ENCODE data around the gene PDZD8. TPM values are rescaled to one million over a fixed set of nuclear protein-coding genes. Genes with fewer than 3 reads are reported as not detected.

PDZD8 gene
- total RNA-seq, 2 donors from 2014 or later: 22.7 to 38.7 TPM

GRCh38 chr10:117366741-117367140 is 8.5 kb downstream of the PDZD8 start:
- intact Hi-C loops (cut with DNase I): no loop called here
- DNase-seq (ENCODE audit: low spot score): no peak

GRCh38 chr10:117365612-117366011 is 9.6 kb downstream of the PDZD8 start:
- H3K9me3 ChIP-seq: no peaks in the 10 kb centered on the region
- H3K4me1 ChIP-seq (replicated peaks): peaks cover 8% of the 10 kb centered on the region
- no peak overlapping the region for H3K4me3 ChIP-seq
- no peak overlapping the region for H3K27ac ChIP-seq
- no peaks in the 10 kb centered on the region for H3K36me3 ChIP-seq
- TF ChIP-seq CTCF (IDR thresholded peaks at IDR 0.05): no peak
- no peak for TF ChIP-seq POLR2AphosphoS5 (IDR thresholded peaks at IDR 0.05)
- no peak for TF ChIP-seq POLR2A (IDR thresholded peaks at IDR 0.05)
- intact Hi-C loops (cut with DNase I): no loop called here
- 19% methylated on average over 2 of the region's 2 CpGs for WGBS
- no peak for DNase-seq (ENCODE audit: low spot score)
- H3K27me3 ChIP-seq (replicated peaks; ENCODE audit: insufficient read depth): no peaks in the 10 kb centered on the region

More at GRCh38 chr10:117366741-117367140, 8.5 kb downstream of the PDZD8 start:
- H3K27ac ChIP-seq: no peak overlapping the region
- no peak for TF ChIP-seq POLR2A (IDR thresholded peaks at IDR 0.05)
- TF ChIP-seq POLR2AphosphoS5 (IDR thresholded peaks at IDR 0.05): no peak
- TF ChIP-seq CTCF (IDR thresholded peaks at IDR 0.05): no peak
- H3K9me3 ChIP-seq: no peaks in the 10 kb centered on the region
- no peaks in the 10 kb centered on the region for H3K27me3 ChIP-seq (replicated peaks; ENCODE audit: insufficient read depth)
- H3K36me3 ChIP-seq: no peaks in the 10 kb centered on the region
- H3K4me1 ChIP-seq (replicated peaks): peaks cover 8% of the 10 kb centered on the region
- H3K4me3 ChIP-seq: no peak overlapping the region
- 76% methylated on average over 4 of the region's 4 CpGs for WGBS

- Histone ChIP-seq H3K27ac (no peak overlapping the region), H3K27me3 (replicated peaks; ENCODE audit: insufficient read depth) (no peaks in the 10 kb centered on the region), H3K4me3 (no peak overlapping the region), H3K4me1 (replicated peaks) (peaks cover 8% of the 10 kb centered on the region), H3K9me3 (no peaks in the 10 kb centered on the region), H3K36me3 (no peaks in the 10 kb centered on the region)
- TF ChIP-seq CTCF (IDR thresholded peaks at IDR 0.05) (no peak), POLR2AphosphoS5 (IDR thresholded peaks at IDR 0.05) (no peak), POLR2A (IDR thresholded peaks at IDR 0.05) (no peak)
- intact Hi-C loops (cut with DNase I): no loop called here
- no peak for DNase-seq (ENCODE audit: low spot score)
- 83% methylated on average over 6 of the region's 6 CpGs for WGBS
Measured at GRCh38 chr10:117364110-117364960, 10.9 kb downstream of the PDZD8 start.

GRCh38 chr10:117363028-117363427 is 12.2 kb downstream of the PDZD8 start:
- 77% methylated on average over 2 of the region's 2 CpGs for WGBS
- H3K36me3 ChIP-seq: no peaks in the 10 kb centered on the region
- DNase-seq (ENCODE audit: low spot score): no peak
- intact Hi-C loops (cut with DNase I): no loop called here
- H3K9me3 ChIP-seq: no peaks in the 10 kb centered on the region
- no peak for TF ChIP-seq POLR2A (IDR thresholded peaks at IDR 0.05)
- TF ChIP-seq CTCF (IDR thresholded peaks at IDR 0.05): no peak
- no peak for TF ChIP-seq POLR2AphosphoS5 (IDR thresholded peaks at IDR 0.05)
- H3K4me1 ChIP-seq (replicated peaks): peaks cover 7% of the 10 kb centered on the region
- H3K4me3 ChIP-seq: no peak overlapping the region
- no peaks in the 10 kb centered on the region for H3K27me3 ChIP-seq (replicated peaks; ENCODE audit: insufficient read depth)
- H3K27ac ChIP-seq: no peak overlapping the region

GRCh38 chr10:117362313-117362712 is 12.9 kb downstream of the PDZD8 start:
- DNase-seq (ENCODE audit: low spot score): no peak
- intact Hi-C loops (cut with DNase I): no loop called here
- H3K36me3 ChIP-seq: no peaks in the 10 kb centered on the region
- no peak overlapping the region for H3K27ac ChIP-seq
- H3K27me3 ChIP-seq (replicated peaks; ENCODE audit: insufficient read depth): no peaks in the 10 kb centered on the region
- peaks cover 4% of the 10 kb centered on the region for H3K4me1 ChIP-seq (replicated peaks)
- no peaks in the 10 kb centered on the region for H3K9me3 ChIP-seq
- no peak overlapping the region for H3K4me3 ChIP-seq
- TF ChIP-seq POLR2AphosphoS5 (IDR thresholded peaks at IDR 0.05): no peak
- no peak for TF ChIP-seq CTCF (IDR thresholded peaks at IDR 0.05)
- no peak for TF ChIP-seq POLR2A (IDR thresholded peaks at IDR 0.05)

Data from prostate gland (tissue), 2 donors.